SH-SY5Y (cell line): ENCODE results near the gene GNG7.

Source experiments
- GATA2 ChIP-seq: IDR thresholded peaks from 2 replicates; pipeline ENCODE4 v1.6.1; 2011; ENCODE audit warnings: mild to moderate bottlenecking, low read depth, low read length
- GATA3 ChIP-seq: IDR thresholded peaks from 2 replicates; pipeline ENCODE4 v1.6.1; 2011; ENCODE audit warnings: low read depth, mild to moderate bottlenecking, low read length, moderate library complexity

Gene GNG7

GRCh38 chr19:2546128-2547032 is 156.1 kb downstream of the GNG7 start:
- TF ChIP-seq GATA2 (no peak), GATA3 (no peak)

- no peak for TF ChIP-seq GATA3
- TF ChIP-seq GATA2: no peak
These were observed 157.7 kb downstream of the GNG7 start for GRCh38 chr19:2544576-2545415.

GRCh38 chr19:2543463-2544442 is 158.7 kb downstream of the GNG7 start:
- TF ChIP-seq GATA3 (no peak), GATA2 (no peak)

GRCh38 chr19:2542341-2543069 is 160.0 kb downstream of the GNG7 start:
- TF ChIP-seq GATA2 (no peak), GATA3 (no peak)

GRCh38 chr19:2540646-2541454 is 161.6 kb downstream of the GNG7 start:
- no peak for TF ChIP-seq GATA2
- no peak for TF ChIP-seq GATA3

GRCh38 chr19:2540251-2540645 is 162.2 kb downstream of the GNG7 start:
- no peak for TF ChIP-seq GATA2
- TF ChIP-seq GATA3: no peak

- no peak for TF ChIP-seq GATA2
- TF ChIP-seq GATA3: no peak
These were observed 164.3 kb downstream of the GNG7 start for GRCh38 chr19:2538096-2538757.

GRCh38 chr19:2536461-2536860 is 166.0 kb downstream of the GNG7 start:
- TF ChIP-seq GATA2: no peak
- no peak for TF ChIP-seq GATA3

GRCh38 chr19:2534423-2535013 is 168.0 kb downstream of the GNG7 start:
- no peak for TF ChIP-seq GATA2
- TF ChIP-seq GATA3: no peak

GRCh38 chr19:2533686-2534422 is 168.6 kb downstream of the GNG7 start:
- no peak for TF ChIP-seq GATA3
- no peak for TF ChIP-seq GATA2

- TF ChIP-seq GATA3 (no peak), GATA2 (no peak)
These were observed 169.4 kb downstream of the GNG7 start for GRCh38 chr19:2533072-2533425.
